Measurements from ENCODE around the gene SGK1.

SGK1 gene

GRCh38 chr6:134128146-134128545 is 189.8 kb downstream of the SGK1 start:
- in situ Hi-C loops (cut with HindIII; ENCODE audit: low pct_ligation_motif_present, low sequenced_read_pairs) = no loop called here
- H3K27ac ChIP-seq = no peak overlapping the region
- no peaks in the 10 kb centered on the region for H3K36me3 ChIP-seq (replicated peaks)
- no peak overlapping the region for H3K4me3 ChIP-seq (ENCODE audit: low read depth, low read length)
- no peak for TF ChIP-seq CTCF (IDR thresholded peaks at IDR 0.05; ENCODE audit: low read depth, low read length, missing control alignments)
- DNase-seq = no peak
- no peaks in the 10 kb centered on the region for H3K27me3 ChIP-seq (replicated peaks)

GRCh38 chr6:134123666-134124208 is 194.2 kb downstream of the SGK1 start:
- peak; percentile 54 for TF ChIP-seq CTCF (IDR thresholded peaks at IDR 0.05; ENCODE audit: low read depth, low read length, missing control alignments)
- Histone ChIP-seq H3K27me3 (replicated peaks) (no peaks in the 10 kb centered on the region), H3K36me3 (replicated peaks) (no peaks in the 10 kb centered on the region), H3K27ac (peak overlapping the region; percentile 14), H3K4me3 (ENCODE audit: low read depth, low read length) (no peak overlapping the region)
- peak; percentile 75 for DNase-seq
- in situ Hi-C loops (cut with HindIII; ENCODE audit: low pct_ligation_motif_present, low sequenced_read_pairs) = no loop called here

- no peaks in the 10 kb centered on the region for H3K36me3 ChIP-seq (replicated peaks)
- no peak overlapping the region for H3K27ac ChIP-seq
- H3K4me3 ChIP-seq (ENCODE audit: low read depth, low read length) = no peak overlapping the region
- no peaks in the 10 kb centered on the region for H3K27me3 ChIP-seq (replicated peaks)
- in situ Hi-C loops (cut with HindIII; ENCODE audit: low pct_ligation_motif_present, low sequenced_read_pairs) = no loop called here
- DNase-seq = no peak
- TF ChIP-seq CTCF (IDR thresholded peaks at IDR 0.05; ENCODE audit: low read depth, low read length, missing control alignments) = no peak
Measured at GRCh38 chr6:134122775-134123174, 195.1 kb downstream of the SGK1 start.

- in situ Hi-C loops (cut with HindIII; ENCODE audit: low pct_ligation_motif_present, low sequenced_read_pairs) = no loop called here
- no peaks in the 10 kb centered on the region for H3K27me3 ChIP-seq (replicated peaks)
- TF ChIP-seq CTCF (IDR thresholded peaks at IDR 0.05; ENCODE audit: low read depth, low read length, missing control alignments) = no peak
Measured at GRCh38 chr6:134119486-134119885, 198.4 kb downstream of the SGK1 start.

More at GRCh38 chr6:134119486-134119885, 198.4 kb downstream of the SGK1 start:
- no peak overlapping the region for H3K27ac ChIP-seq
- no peak overlapping the region for H3K4me3 ChIP-seq (ENCODE audit: low read depth, low read length)
- H3K36me3 ChIP-seq (replicated peaks) = no peaks in the 10 kb centered on the region
- no peak for DNase-seq
